Measurements from ENCODE around the gene TPRX1.
"Not testable (repeated sequence)": the region's sequence is repeated elsewhere in the genome, so short reads cannot be mapped to it uniquely, and the experiment has no call there.

The TPRX1 gene

DNA sequence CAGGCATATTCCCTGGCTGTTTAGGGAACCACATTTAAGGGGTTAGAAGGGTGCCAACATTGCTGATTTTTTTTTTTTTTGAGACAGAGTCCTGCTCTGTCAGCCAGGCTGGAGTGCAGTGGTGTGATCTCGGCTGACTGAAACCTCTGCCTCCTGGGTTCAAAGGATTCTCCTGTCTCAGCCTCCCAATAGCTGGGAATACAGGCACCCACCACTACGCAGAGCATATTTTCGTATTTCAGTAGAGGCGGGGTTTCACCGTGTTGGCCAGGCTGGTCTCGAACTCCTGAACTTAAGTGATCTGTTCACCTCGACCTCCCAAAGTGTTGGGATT is 9.6 kb upstream of the TPRX1 start (continued):
- TF ChIP-seq ZNF565 (CRISPR knock-in tag; conservative IDR thresholded peaks at IDR 0.05; ENCODE audit: low read depth): no peak
- no peak for TF ChIP-seq ISL1 (CRISPR knock-in tag; IDR thresholded peaks at IDR 0.05)
- TF ChIP-seq ZC3H10 (CRISPR knock-in tag; IDR thresholded peaks at IDR 0.05): no peak

- no peak for TF ChIP-seq RARB (CRISPR knock-in tag; IDR thresholded peaks at IDR 0.05)
- no peak for TF ChIP-seq ZNF70 (CRISPR knock-in tag; IDR thresholded peaks at IDR 0.05)
- no peak for TF ChIP-seq CREB5 (CRISPR knock-in tag; IDR thresholded peaks at IDR 0.05; ENCODE audit: low read depth)
- no peak for TF ChIP-seq CSDC2 (CRISPR knock-in tag; IDR thresholded peaks at IDR 0.05)
- TF ChIP-seq ZFP30 (CRISPR knock-in tag; IDR thresholded peaks at IDR 0.05): no peak
- no peak for TF ChIP-seq GLIS3 (CRISPR knock-in tag; IDR thresholded peaks at IDR 0.05)
- no peak for TF ChIP-seq TCF4 (CRISPR knock-in tag; IDR thresholded peaks at IDR 0.05; ENCODE audit: borderline replicate concordance)
- TF ChIP-seq POU6F1 (CRISPR knock-in tag; IDR thresholded peaks at IDR 0.05; ENCODE audit: borderline replicate concordance, low read depth): no peak
- TF ChIP-seq, protein P1, sequence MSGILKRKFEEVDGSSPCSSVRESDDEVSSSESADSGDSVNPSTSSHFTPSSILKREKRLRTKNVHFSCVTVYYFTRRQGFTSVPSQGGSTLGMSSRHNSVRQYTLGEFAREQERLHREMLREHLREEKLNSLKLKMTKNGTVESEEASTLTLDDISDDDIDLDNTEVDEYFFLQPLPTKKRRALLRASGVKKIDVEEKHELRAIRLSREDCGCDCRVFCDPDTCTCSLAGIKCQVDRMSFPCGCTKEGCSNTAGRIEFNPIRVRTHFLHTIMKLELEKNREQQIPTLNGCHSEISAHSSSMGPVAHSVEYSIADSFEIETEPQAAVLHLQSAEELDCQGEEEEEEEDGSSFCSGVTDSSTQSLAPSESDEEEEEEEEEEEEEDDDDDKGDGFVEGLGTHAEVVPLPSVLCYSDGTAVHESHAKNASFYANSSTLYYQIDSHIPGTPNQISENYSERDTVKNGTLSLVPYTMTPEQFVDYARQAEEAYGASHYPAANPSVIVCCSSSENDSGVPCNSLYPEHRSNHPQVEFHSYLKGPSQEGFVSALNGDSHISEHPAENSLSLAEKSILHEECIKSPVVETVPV (CRISPR knock-in tag; IDR thresholded peaks at IDR 0.05): no peak
- no peak for TF ChIP-seq ZNF8 (CRISPR knock-in tag; IDR thresholded peaks at IDR 0.05)
- no peak for TF ChIP-seq ESRRG (CRISPR knock-in tag; IDR thresholded peaks at IDR 0.05)
- no peak for TF ChIP-seq ISL1 (CRISPR knock-in tag; IDR thresholded peaks at IDR 0.05)
- TF ChIP-seq TOX (CRISPR knock-in tag; IDR thresholded peaks at IDR 0.05; ENCODE audit: borderline replicate concordance): no peak
- TF ChIP-seq SNAI2 (CRISPR knock-in tag; IDR thresholded peaks at IDR 0.05): no peak
- no peak for TF ChIP-seq PPARA (CRISPR knock-in tag; IDR thresholded peaks at IDR 0.05; ENCODE audit: borderline replicate concordance)
- no peak for TF ChIP-seq BACH2 (CRISPR knock-in tag; IDR thresholded peaks at IDR 0.05; ENCODE audit: borderline replicate concordance)
- no peak for TF ChIP-seq ZC3H10 (CRISPR knock-in tag; IDR thresholded peaks at IDR 0.05)
- TF ChIP-seq PATZ1 (CRISPR knock-in tag; IDR thresholded peaks at IDR 0.05; ENCODE audit: borderline replicate concordance): no peak
- ATAC-seq: peak; percentile 96
Observed at GRCh38 chr19:47813304-47813994, 9.1 kb upstream of the TPRX1 start.

DNA sequence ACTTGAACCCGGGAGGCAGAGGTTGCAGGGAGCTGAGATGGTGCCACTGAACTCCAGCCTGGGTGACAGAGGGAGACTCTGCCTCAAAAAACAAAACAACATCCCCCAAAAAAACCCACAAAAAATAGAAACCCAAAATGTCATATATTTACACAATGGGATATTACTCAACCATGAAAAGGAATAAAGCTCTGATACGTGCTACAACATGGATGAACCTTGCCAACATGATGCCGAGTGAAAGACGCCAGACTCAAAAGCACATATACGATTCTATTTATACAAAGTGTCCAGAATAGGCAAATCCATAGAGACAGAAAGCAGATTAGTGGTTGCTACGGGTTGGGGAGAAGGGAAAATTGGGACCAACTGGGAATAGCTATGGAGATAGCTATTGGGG is 2.1 kb upstream of the TPRX1 start:
- ATAC-seq: no peak
- no peak for TF ChIP-seq ZNF8 (CRISPR knock-in tag; IDR thresholded peaks at IDR 0.05)

- no peak for ATAC-seq
- TF ChIP-seq ZNF565 (CRISPR knock-in tag; conservative IDR thresholded peaks at IDR 0.05; ENCODE audit: low read depth): no peak
- no peak for TF ChIP-seq ZC3H10 (CRISPR knock-in tag; IDR thresholded peaks at IDR 0.05)
- no peak for TF ChIP-seq ZNF70 (CRISPR knock-in tag; IDR thresholded peaks at IDR 0.05)
- no peak for TF ChIP-seq POU6F1 (CRISPR knock-in tag; IDR thresholded peaks at IDR 0.05; ENCODE audit: borderline replicate concordance, low read depth)
- no peak for TF ChIP-seq ZNF8 (CRISPR knock-in tag; IDR thresholded peaks at IDR 0.05)
- TF ChIP-seq TOX (CRISPR knock-in tag; IDR thresholded peaks at IDR 0.05; ENCODE audit: borderline replicate concordance): no peak
- no peak for TF ChIP-seq PPARA (CRISPR knock-in tag; IDR thresholded peaks at IDR 0.05; ENCODE audit: borderline replicate concordance)
- no peak for TF ChIP-seq GLIS3 (CRISPR knock-in tag; IDR thresholded peaks at IDR 0.05)
- TF ChIP-seq, protein P2, sequence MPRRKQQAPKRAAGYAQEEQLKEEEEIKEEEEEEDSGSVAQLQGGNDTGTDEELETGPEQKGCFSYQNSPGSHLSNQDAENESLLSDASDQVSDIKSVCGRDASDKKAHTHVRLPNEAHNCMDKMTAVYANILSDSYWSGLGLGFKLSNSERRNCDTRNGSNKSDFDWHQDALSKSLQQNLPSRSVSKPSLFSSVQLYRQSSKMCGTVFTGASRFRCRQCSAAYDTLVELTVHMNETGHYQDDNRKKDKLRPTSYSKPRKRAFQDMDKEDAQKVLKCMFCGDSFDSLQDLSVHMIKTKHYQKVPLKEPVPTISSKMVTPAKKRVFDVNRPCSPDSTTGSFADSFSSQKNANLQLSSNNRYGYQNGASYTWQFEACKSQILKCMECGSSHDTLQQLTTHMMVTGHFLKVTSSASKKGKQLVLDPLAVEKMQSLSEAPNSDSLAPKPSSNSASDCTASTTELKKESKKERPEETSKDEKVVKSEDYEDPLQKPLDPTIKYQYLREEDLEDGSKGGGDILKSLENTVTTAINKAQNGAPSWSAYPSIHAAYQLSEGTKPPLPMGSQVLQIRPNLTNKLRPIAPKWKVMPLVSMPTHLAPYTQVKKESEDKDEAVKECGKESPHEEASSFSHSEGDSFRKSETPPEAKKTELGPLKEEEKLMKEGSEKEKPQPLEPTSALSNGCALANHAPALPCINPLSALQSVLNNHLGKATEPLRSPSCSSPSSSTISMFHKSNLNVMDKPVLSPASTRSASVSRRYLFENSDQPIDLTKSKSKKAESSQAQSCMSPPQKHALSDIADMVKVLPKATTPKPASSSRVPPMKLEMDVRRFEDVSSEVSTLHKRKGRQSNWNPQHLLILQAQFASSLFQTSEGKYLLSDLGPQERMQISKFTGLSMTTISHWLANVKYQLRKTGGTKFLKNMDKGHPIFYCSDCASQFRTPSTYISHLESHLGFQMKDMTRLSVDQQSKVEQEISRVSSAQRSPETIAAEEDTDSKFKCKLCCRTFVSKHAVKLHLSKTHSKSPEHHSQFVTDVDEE (CRISPR knock-in tag; IDR thresholded peaks at IDR 0.05): no peak
- no peak for TF ChIP-seq RARB (CRISPR knock-in tag; IDR thresholded peaks at IDR 0.05)
- TF ChIP-seq CSDC2 (CRISPR knock-in tag; IDR thresholded peaks at IDR 0.05): no peak
- no peak for TF ChIP-seq SNAI2 (CRISPR knock-in tag; IDR thresholded peaks at IDR 0.05)
- no peak for TF ChIP-seq ARNTL (CRISPR knock-in tag; IDR thresholded peaks at IDR 0.05; ENCODE audit: borderline replicate concordance, low read depth)
- no peak for TF ChIP-seq ZFP30 (CRISPR knock-in tag; IDR thresholded peaks at IDR 0.05)
- TF ChIP-seq, protein P1 (CRISPR knock-in tag; IDR thresholded peaks at IDR 0.05): no peak
Observed at GRCh38 chr19:47805313-47805712, 962 bp upstream of the TPRX1 start.

- ATAC-seq: not testable (repeated sequence)
Observed at GRCh38 chr19:47803671-47804070, 680 bp downstream of the TPRX1 start.

Measured in SK-N-SH treated with all-trans-retinoic acid at 6 μM for 48 hours (cell line).